HepG2 (cell line): ENCODE measurements around the gene MIGA2. TPM values are rescaled to one million over a fixed set of nuclear protein-coding genes. Genes with fewer than 3 reads are reported as not detected.

Experiments
- ATAC-seq: fragments of 200-7000 bp; cut with Tn5 transposase; 3 replicates; pipeline ENCODE4 v1.9.1; 2020; ENCODE audit warnings: mild to moderate bottlenecking, moderate library complexity
- BruUV-seq: library from RNA; stranded (reverse); fragments of 400-500 nt; replicated peaks from 2 replicates; lab custom pipeline; 2021; lab: Mats Ljungman, UMichigan
- CTCF ChIA-PET: fragments of 300-600 bp; formaldehyde crosslinking; extraction: SDS; loops from one replicate; lab custom pipeline; 2021; ENCODE audit warnings: low total read pairs, inconsistent platforms, low intra/inter-chr PET ratio; lab: Yijun Ruan, JAX
- POLR2A ChIA-PET: fragments of 350-600 bp; sonication (Branson Sonifier 250); formaldehyde crosslinking; loops from one replicate; lab custom pipeline; 2020; ENCODE audit warnings: antibody characterized with exemption, inconsistent platforms; lab: Yijun Ruan, JAX
- DNase-seq: peaks from one replicate; pipeline ENCODE4 v3.0.0-alpha.2; 2015; ENCODE audit warnings: low spot score
- FAIRE-seq: peaks from 3 replicates; lab custom pipeline; 2011; peaks lifted over from hg19 to GRCh38; lab: Jason Lieb, UNC
- H2AFZ ChIP-seq: one replicate; pipeline ENCODE4 v1.6.1; 2011; ENCODE audit warnings: low read length, inconsistent platforms
- H3K27ac ChIP-seq: fragments of 300-600 bp; 3 replicates; pipeline ENCODE4 v1.8.0; 2011; ENCODE audit warnings: mixed run types, mild to moderate bottlenecking, mixed read lengths, low read length, inconsistent platforms; ENCODE audit not compliant: insufficient read depth; ENCODE audit errors: extremely low read length
- H3K27me3 ChIP-seq, 2 experiments: fragments of 200-600 bp in 1 of 2; 2 replicates in 1 of 2; 3 replicates in 1 of 2; pipeline versions ENCODE4 v1.6.0 to v1.8.0; 2011; ENCODE audit warnings: low read length in 2 of 2, mild to moderate bottlenecking in 2 of 2, moderate library complexity in 2 of 2, inconsistent platforms in 1 of 2; ENCODE audit not compliant: insufficient read depth in 2 of 2, control insufficient read depth in 1 of 2
- H3K36me3 ChIP-seq, 2 experiments: fragments of 200-600 bp in 1 of 2; replicated peaks in 1 of 2; 2 replicates in 1 of 2; 3 replicates in 1 of 2; pipeline versions ENCODE4 v1.5.1 to v1.8.0; 2011; ENCODE audit warnings: low read length in 2 of 2, inconsistent platforms in 1 of 2; ENCODE audit not compliant: insufficient read depth in 2 of 2, control insufficient read depth in 1 of 2
- H3K4me1 ChIP-seq: 2 replicates; pipeline ENCODE4 v1.5.1; 2012; ENCODE audit warnings: low read length, inconsistent platforms; ENCODE audit not compliant: insufficient read depth
- H3K4me2 ChIP-seq: 2 replicates; pipeline ENCODE4 v1.6.0; 2011; ENCODE audit warnings: low read depth, low read length, inconsistent platforms
- H3K4me3 ChIP-seq, 3 experiments: fragments of 200-600 bp in 1 of 3; sonication (generic), shearing (Covaris generic) in 1 of 3; replicated peaks in 1 of 3; 2 replicates each; pipeline ENCODE4 v1.5.1; 2011 to 2016; ENCODE audit warnings: low read length in 3 of 3, inconsistent platforms in 2 of 3, low read depth in 2 of 3, mild to moderate bottlenecking in 2 of 3, control low read depth in 1 of 3, mixed read lengths in 1 of 3; ENCODE audit not compliant: insufficient read depth in 1 of 3
- H3K79me2 ChIP-seq: one replicate; pipeline ENCODE4 v1.6.1; 2011; ENCODE audit warnings: low read length, inconsistent platforms; ENCODE audit not compliant: insufficient read depth
- H3K9ac ChIP-seq: 2 replicates; pipeline ENCODE4 v1.6.0; 2011; ENCODE audit warnings: mild to moderate bottlenecking, low read depth, low read length, inconsistent platforms; ENCODE audit not compliant: insufficient read depth
- H3K9me3 ChIP-seq: 2 replicates; pipeline ENCODE4 v1.5.1; 2012; ENCODE audit warnings: mild to moderate bottlenecking, low read length
- H4K20me1 ChIP-seq: 2 replicates; pipeline ENCODE4 v1.6.0; 2011; ENCODE audit warnings: inconsistent platforms, mild to moderate bottlenecking, low read length, moderate library complexity; ENCODE audit not compliant: insufficient read depth
- DDIT3 ChIP-seq: sonication (generic); formaldehyde crosslinking; IDR thresholded peaks from 2 replicates; pipeline ENCODE4 v1.4.0; 2020; ENCODE audit warnings: mild to moderate bottlenecking, missing genetic modification reagents
- HNRNPLL ChIP-seq: fragments of 200-400 bp; formaldehyde crosslinking; IDR thresholded peaks from 2 replicates; pipeline ENCODE4 v1.6.1; 2017; ENCODE audit warnings: mild to moderate bottlenecking, low read depth, low read length; ENCODE audit not compliant: poor library complexity, severe bottlenecking
- KAT8 ChIP-seq: IDR thresholded peaks from 2 replicates; pipeline ENCODE4 v1.6.1; 2016; ENCODE audit warnings: missing genetic modification reagents, missing compliant biosample characterization
- RBFOX2 ChIP-seq: fragments of 200-400 bp; formaldehyde crosslinking; IDR thresholded peaks from 2 replicates; pipeline ENCODE4 v1.6.1; 2017; ENCODE audit warnings: low read depth, mild to moderate bottlenecking, low read length
- SMAD3 ChIP-seq: sonication (generic); formaldehyde crosslinking; IDR thresholded peaks from 2 replicates; pipeline ENCODE4 v1.4.0; 2020; ENCODE audit warnings: missing genetic modification reagents
- SMC3 ChIP-seq: IDR thresholded peaks from 2 replicates; pipeline ENCODE4 v1.6.1; 2011; ENCODE audit warnings: low read length, improper control_type of control experiment
- XRCC5 ChIP-seq: fragments of 200-400 bp; formaldehyde crosslinking; optimal IDR thresholded peaks from 2 replicates; pipeline ENCODE3; 2017; ENCODE audit warnings: mild to moderate bottlenecking, low read length
- ZBTB33 ChIP-seq: sonication (generic); formaldehyde crosslinking; IDR thresholded peaks from 2 replicates; pipeline ENCODE4 v1.4.0; 2020; ENCODE audit warnings: missing genetic modification reagents
- ZMAT3 ChIP-seq: sonication (generic); formaldehyde crosslinking; conservative IDR thresholded peaks from 2 replicates; pipeline ENCODE4 v1.7.0; 2021; ENCODE audit warnings: missing genetic modification reagents
- ZNF619 ChIP-seq: sonication (generic); formaldehyde crosslinking; IDR thresholded peaks from 2 replicates; pipeline ENCODE4 v1.4.0; 2020; ENCODE audit warnings: mild to moderate bottlenecking, missing genetic modification reagents
- WGBS: methylation state at CpG from one replicate; pipeline ENCODE4 v1.1.6; 2017; ENCODE audit warnings: low lambda C conversion rate; 5-methylcytosine and 5-hydroxymethylcytosine counted together
- in situ Hi-C: cut with HindIII; loops from 2 replicates; pipeline ENCODE4 v1.10.0; 2017; ENCODE audit warnings: low pct_unique_long_range_greater_than_20kb; ENCODE audit not compliant: extremely low pct_ligation_motif_present
- intact Hi-C: fragments of 100-400 bp; cut with micrococcal nuclease; formaldehyde crosslinking; loops from one replicate; pipeline ENCODE4 v1.10.0; 2022; ENCODE audit not compliant: unreplicated experiment
- polyA plus RNA-seq, 8 experiments: library from polyadenylated mRNA; depleted of rRNA in 3 of 8; stranded (reverse) in 7 of 8; unstranded in 1 of 8; fragments of >200 nt; fragmentation: Illumina TruSeq in 4 of 8; extraction: Trizol in 4 of 8; gene quantifications; 2 replicates each; pipeline versions ENCODE4 v1.2.1 to v1.2.3, GENCODE V29; 2011 to 2016; ENCODE audit warnings: low read depth in 4 of 8, missing spikeins in 1 of 8, mixed read lengths in 1 of 8; ENCODE audit not compliant: insufficient read depth in 1 of 8
- total RNA-seq, 5 experiments: library from RNA; depleted of rRNA; stranded (reverse); fragments of >200 nt; fragmentation: Illumina TruSeq; extraction: Trizol; gene quantifications; 2 replicates each; pipeline ENCODE4 v1.2.3, GENCODE V29; 2016; ENCODE audit warnings: low read depth in 1 of 5

MIGA2 gene
- total and polyA plus RNA-seq, 2 of the 13 experiments (the other 11 are each of a cell fraction or from before 2014, with no cell fraction given) = 10.8 to 17.1 TPM

- FAIRE-seq (no peak), DNase-seq (no peak), ATAC-seq (no peak)
- intact Hi-C loops (loop anchor here (2.0 kb wide), 1 partner anchor 49 kb away; no protein-coding TSS in a partner anchor), in situ Hi-C loops (no loop called here)
- H3K27ac ChIP-seq = no peak overlapping the region
- ChIA-PET POLR2A (no interaction called here), CTCF (no interaction called here)
- H3K36me3 ChIP-seq = peaks cover 0 to 3% of the 10 kb centered on the region in 2 experiments; a peak in 4 of 5 replicates
- no peaks in the 10 kb centered on the region for H3K79me2 ChIP-seq
- no peak overlapping the region for H2AFZ ChIP-seq
- WGBS = 97% methylated on average over 11 of the region's 13 CpGs
- H3K9me3 ChIP-seq = no peaks in the 10 kb centered on the region
- H3K9ac ChIP-seq = no peak overlapping the region
- TF ChIP-seq RBFOX2 (0 out of 2 replicates have a peak, but pooled peaks have one; percentile 25), ZNF619 (CRISPR knock-in tag) (no peak)
- H4K20me1 ChIP-seq = 0 out of 2 replicates have a peak, but pooled peaks cover 3% of the 10 kb centered on the region
- H3K4me2 ChIP-seq = no peak overlapping the region
- no peak overlapping the region for H3K4me3 ChIP-seq
- no peaks in the 10 kb centered on the region for H3K27me3 ChIP-seq
- H3K4me1 ChIP-seq = peaks cover 7% of the 10 kb centered on the region; the same call in 1 of the 2 replicates
- BruUV-seq = no TSS peak
Measured at GRCh38 chr9:129102095-129102525, 65.7 kb downstream of the MIGA2 start.

GRCh38 chr9:129102791-129103594 lies 66.6 kb downstream of the MIGA2 start:
- Histone ChIP-seq H3K4me3 (no peak overlapping the region), H3K27me3 (no peaks in the 10 kb centered on the region), H3K4me2 (no peak overlapping the region), H3K9ac (no peak overlapping the region), H3K9me3 (no peaks in the 10 kb centered on the region), H3K36me3 (peaks cover 0 to 7% of the 10 kb centered on the region in 2 experiments; a peak in 3 of 5 replicates), H3K4me1 (peaks cover 9% of the 10 kb centered on the region; the same call in 1 of the 2 replicates), H4K20me1 (0 out of 2 replicates have a peak, but pooled peaks cover 3% of the 10 kb centered on the region), H2AFZ (no peak overlapping the region), H3K27ac (no peak overlapping the region), H3K79me2 (no peaks in the 10 kb centered on the region)
- CTCF ChIA-PET = no interaction called here
- 70% methylated on average over 5 of the region's 14 CpGs for WGBS
- peak; percentile 8 for FAIRE-seq
- ATAC-seq = peak; percentile 92
- intact Hi-C loops (loop anchor here (2.0 kb wide), 1 partner anchor 50 kb away; no protein-coding TSS in a partner anchor), in situ Hi-C loops (no loop called here)
- POLR2A ChIA-PET = interaction anchor here (1.4 to 1.5 kb wide), 2 partner anchors 8 to 22 kb away, joined by 4 to 6 read pairs; partner anchors contain the start of gene DOLPP1
- peak; percentile 61 for DNase-seq
- BruUV-seq = no TSS peak
- TF ChIP-seq XRCC5 (peak; percentile 86), ZBTB33 (CRISPR knock-in tag) (peak; percentile 43; the same call in 1 of the 2 replicates), KAT8 (CRISPR knock-in tag) (no peak), SMC3 (0 out of 2 replicates have a peak, but pooled peaks have one; percentile 9), HNRNPLL (no peak), SMAD3 (CRISPR knock-in tag) (no peak), ZMAT3 (CRISPR knock-in tag) (0 out of 2 replicates have a peak, but pooled peaks have one; percentile 30), DDIT3 (CRISPR knock-in tag) (no peak)
